Stimulated activated CD8-positive, alpha-beta memory T cell treated with anti-CD3 and anti-CD28 coated beads, Interleukin-4, amount 100 ng/mL, for 1 hour (primary cell): ENCODE results near the gene CPLANE2.
"Not testable (repeated sequence)": the region's sequence is repeated elsewhere in the genome, so short reads cannot be mapped to it uniquely, and the experiment has no call there.

Experiments
- DNase-seq, 2 donors: peaks; one replicate each; pipeline ENCODE4 v3.0.0-alpha.2; 2020; ENCODE audit warnings: low read depth in 2 of 2, low spot score in 1 of 2

CPLANE2 gene

GRCh38 chr1:16210581-16210980 is 26.4 kb downstream of the CPLANE2 start:
- no peak for DNase-seq

- no peak for DNase-seq
Observed at GRCh38 chr1:16209847-16210407, 27.1 kb downstream of the CPLANE2 start.

GRCh38 chr1:16209132-16209846 is 27.7 kb downstream of the CPLANE2 start:
- no peak for DNase-seq

GRCh38 chr1:16208270-16208987 is 28.6 kb downstream of the CPLANE2 start:
- DNase-seq = no peak

- DNase-seq = no peak
Observed at GRCh38 chr1:16207318-16208269, 29.4 kb downstream of the CPLANE2 start.

- peak; percentile 77 to 80 for DNase-seq
Observed at GRCh38 chr1:16206547-16207317, 30.3 kb downstream of the CPLANE2 start.

GRCh38 chr1:16205891-16206546 is 31.0 kb downstream of the CPLANE2 start:
- DNase-seq = no peak

GRCh38 chr1:16205334-16205671 is 31.7 kb downstream of the CPLANE2 start:
- DNase-seq = no peak

GRCh38 chr1:16204634-16205333 is 32.2 kb downstream of the CPLANE2 start:
- DNase-seq = no peak

GRCh38 chr1:16204216-16204615 is 32.8 kb downstream of the CPLANE2 start:
- no peak for DNase-seq

- DNase-seq = no peak
Observed at GRCh38 chr1:16203550-16203949, 33.4 kb downstream of the CPLANE2 start.

GRCh38 chr1:16202281-16203210 is 34.4 kb downstream of the CPLANE2 start:
- no peak for DNase-seq

GRCh38 chr1:16199700-16200099 is 37.3 kb downstream of the CPLANE2 start:
- DNase-seq = no peak

GRCh38 chr1:16199157-16199501 is 37.9 kb downstream of the CPLANE2 start:
- no peak for DNase-seq

GRCh38 chr1:16198444-16199156 is 38.4 kb downstream of the CPLANE2 start:
- DNase-seq = no peak

GRCh38 chr1:16196874-16197273 is 40.1 kb downstream of the CPLANE2 start:
- DNase-seq = no peak

GRCh38 chr1:16196139-16196538 is 40.8 kb downstream of the CPLANE2 start:
- not testable (repeated sequence) for DNase-seq

GRCh38 chr1:16195518-16195905 is 41.5 kb downstream of the CPLANE2 start:
- no peak for DNase-seq
